Measurements from ENCODE around the gene ALKBH8. TPM values are rescaled to one million over a fixed set of nuclear protein-coding genes. Genes with fewer than 3 reads are reported as not detected.

Gene ALKBH8
- total RNA-seq, 1 experiment from 2014 or later = 9.1 TPM

DNA sequence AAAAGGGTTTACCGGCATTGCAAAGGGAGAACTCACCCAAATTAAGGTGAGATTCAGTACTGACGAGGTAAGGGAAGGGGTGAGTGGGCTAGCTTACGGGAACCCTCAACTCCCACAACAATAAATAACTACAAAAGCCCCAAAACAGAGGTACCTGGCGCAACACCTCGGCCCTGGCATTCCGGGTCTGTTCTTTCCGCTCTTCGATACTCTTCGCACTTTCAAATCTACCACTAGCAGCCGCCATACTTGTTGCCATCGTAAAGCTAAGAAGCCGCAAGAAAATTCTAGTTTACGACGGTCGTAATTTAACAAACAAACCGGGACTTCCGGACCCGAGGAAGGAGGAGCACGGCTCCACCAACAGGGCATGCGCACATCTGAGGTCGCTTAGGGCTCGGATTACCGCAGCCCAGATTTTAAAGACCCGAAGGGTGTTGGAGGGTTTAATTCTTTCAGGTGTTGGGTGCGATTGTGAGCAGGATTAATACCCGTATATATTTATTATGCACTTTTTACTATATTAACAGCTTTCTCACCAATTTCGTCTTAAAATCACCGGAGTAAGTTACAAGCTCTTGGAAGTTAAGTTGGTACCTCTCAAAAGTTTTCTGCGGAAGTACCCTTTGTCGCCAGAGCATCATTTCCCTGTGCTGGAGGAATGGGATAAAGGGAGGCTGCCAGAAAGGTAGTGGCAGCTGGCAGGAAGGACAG lies 107.8 kb downstream of the ALKBH8 start, which contains the start of gene CWF19L2:
Gene CWF19L2 (minus strand): TSS at position 268 of the 714 bp plus-strand sequence. CDS start 9 bp downstream, at position 259.
- in situ Hi-C loops (cut with HindIII; ENCODE audit: low pct_unique_long_range_greater_than_20kb, low sequenced_read_pairs) (no loop called here), intact Hi-C loops (cut with micrococcal nuclease; ENCODE audit: unreplicated experiment) (no loop called here)
- ATAC-seq (peak; percentile 100), DNase-seq (ENCODE audit: low read depth, low spot score) (peak; percentile 93)
- Histone ChIP-seq H3K36me3 (ENCODE audit: control insufficient read depth, insufficient read depth, low read length) (peaks cover 7% of the 10 kb centered on the region; the same call in 1 of the 2 replicates), H3K27me3 (ENCODE audit: control insufficient read depth, insufficient read depth, low read length) (no peaks in the 10 kb centered on the region), H3K27ac (ENCODE audit: low read length) (peak within 1 kb of the TSS; percentile 90), H3K4me1 (ENCODE audit: control insufficient read depth, insufficient read depth, low read length) (peaks cover 14% of the 10 kb centered on the region; the same call in 1 of the 2 replicates), H3K4me3 (ENCODE audit: low read depth in 2 of 2, low read length in 2 of 2) (peak within 1 kb of the TSS; percentile 72 to 100), H3K9me3 (ENCODE audit: control insufficient read depth, insufficient read depth, low read depth, low read length) (no peaks in the 10 kb centered on the region)
- BruUV-seq (replicated peaks) = no TSS peak
- TF ChIP-seq, protein P1, sequence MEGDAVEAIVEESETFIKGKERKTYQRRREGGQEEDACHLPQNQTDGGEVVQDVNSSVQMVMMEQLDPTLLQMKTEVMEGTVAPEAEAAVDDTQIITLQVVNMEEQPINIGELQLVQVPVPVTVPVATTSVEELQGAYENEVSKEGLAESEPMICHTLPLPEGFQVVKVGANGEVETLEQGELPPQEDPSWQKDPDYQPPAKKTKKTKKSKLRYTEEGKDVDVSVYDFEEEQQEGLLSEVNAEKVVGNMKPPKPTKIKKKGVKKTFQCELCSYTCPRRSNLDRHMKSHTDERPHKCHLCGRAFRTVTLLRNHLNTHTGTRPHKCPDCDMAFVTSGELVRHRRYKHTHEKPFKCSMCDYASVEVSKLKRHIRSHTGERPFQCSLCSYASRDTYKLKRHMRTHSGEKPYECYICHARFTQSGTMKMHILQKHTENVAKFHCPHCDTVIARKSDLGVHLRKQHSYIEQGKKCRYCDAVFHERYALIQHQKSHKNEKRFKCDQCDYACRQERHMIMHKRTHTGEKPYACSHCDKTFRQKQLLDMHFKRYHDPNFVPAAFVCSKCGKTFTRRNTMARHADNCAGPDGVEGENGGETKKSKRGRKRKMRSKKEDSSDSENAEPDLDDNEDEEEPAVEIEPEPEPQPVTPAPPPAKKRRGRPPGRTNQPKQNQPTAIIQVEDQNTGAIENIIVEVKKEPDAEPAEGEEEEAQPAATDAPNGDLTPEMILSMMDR (IDR thresholded peaks at IDR 0.05) = no peak
- TF ChIP-seq SIN3A (IDR thresholded peaks at IDR 0.05; ENCODE audit: borderline replicate concordance, insufficient read depth, low read depth, low read length) (peak; percentile 85; the same call in 1 of the 2 replicates), POLR2AphosphoS5 (IDR thresholded peaks at IDR 0.05; ENCODE audit: low read depth, low read length) (peak; percentile 97; the same call in 1 of the 2 replicates), TCF7L2 (IDR thresholded peaks at IDR 0.05; ENCODE audit: low read depth, low read length) (0 out of 2 replicates have a peak, but pooled peaks have one; percentile 38)
- TF ChIP-seq, protein P2, sequence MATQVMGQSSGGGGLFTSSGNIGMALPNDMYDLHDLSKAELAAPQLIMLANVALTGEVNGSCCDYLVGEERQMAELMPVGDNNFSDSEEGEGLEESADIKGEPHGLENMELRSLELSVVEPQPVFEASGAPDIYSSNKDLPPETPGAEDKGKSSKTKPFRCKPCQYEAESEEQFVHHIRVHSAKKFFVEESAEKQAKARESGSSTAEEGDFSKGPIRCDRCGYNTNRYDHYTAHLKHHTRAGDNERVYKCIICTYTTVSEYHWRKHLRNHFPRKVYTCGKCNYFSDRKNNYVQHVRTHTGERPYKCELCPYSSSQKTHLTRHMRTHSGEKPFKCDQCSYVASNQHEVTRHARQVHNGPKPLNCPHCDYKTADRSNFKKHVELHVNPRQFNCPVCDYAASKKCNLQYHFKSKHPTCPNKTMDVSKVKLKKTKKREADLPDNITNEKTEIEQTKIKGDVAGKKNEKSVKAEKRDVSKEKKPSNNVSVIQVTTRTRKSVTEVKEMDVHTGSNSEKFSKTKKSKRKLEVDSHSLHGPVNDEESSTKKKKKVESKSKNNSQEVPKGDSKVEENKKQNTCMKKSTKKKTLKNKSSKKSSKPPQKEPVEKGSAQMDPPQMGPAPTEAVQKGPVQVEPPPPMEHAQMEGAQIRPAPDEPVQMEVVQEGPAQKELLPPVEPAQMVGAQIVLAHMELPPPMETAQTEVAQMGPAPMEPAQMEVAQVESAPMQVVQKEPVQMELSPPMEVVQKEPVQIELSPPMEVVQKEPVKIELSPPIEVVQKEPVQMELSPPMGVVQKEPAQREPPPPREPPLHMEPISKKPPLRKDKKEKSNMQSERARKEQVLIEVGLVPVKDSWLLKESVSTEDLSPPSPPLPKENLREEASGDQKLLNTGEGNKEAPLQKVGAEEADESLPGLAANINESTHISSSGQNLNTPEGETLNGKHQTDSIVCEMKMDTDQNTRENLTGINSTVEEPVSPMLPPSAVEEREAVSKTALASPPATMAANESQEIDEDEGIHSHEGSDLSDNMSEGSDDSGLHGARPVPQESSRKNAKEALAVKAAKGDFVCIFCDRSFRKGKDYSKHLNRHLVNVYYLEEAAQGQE (IDR thresholded peaks at IDR 0.05; ENCODE audit: insufficient read depth in 1 of 2, low read depth in 2 of 2, low read length in 1 of 2) = peak in 1 of 2 experiments; percentile 54; a peak in 1 of 4 replicates
- CTCF ChIA-PET = no interaction called here
- POLR2A ChIA-PET = interaction anchor here (0.6 kb wide), 2 partner anchors 16 to 560 kb away, joined by 3 read pairs; no protein-coding TSS in a partner anchor

DNA sequence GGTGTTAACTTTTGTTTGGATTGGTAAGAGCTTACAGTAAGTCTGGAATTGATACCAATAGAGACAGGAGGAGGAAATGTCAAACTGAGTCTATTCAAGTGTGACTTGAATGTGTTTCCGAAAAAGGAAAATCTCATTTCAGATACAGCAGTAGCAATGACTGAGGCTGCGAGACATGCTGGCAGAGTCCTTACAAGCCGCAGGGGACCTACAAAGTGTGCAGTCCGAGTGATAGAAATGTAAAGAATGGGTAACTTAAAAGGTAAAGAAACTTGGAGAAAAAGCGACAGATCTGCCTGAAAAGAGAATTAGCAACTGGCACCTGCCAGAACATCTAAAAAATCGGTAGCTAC lies 108.4 kb downstream of the ALKBH8 start:
- H3K4me1 ChIP-seq (ENCODE audit: control insufficient read depth, insufficient read depth, low read length) = peaks cover 14% of the 10 kb centered on the region; the same call in 1 of the 2 replicates
- DNase-seq (ENCODE audit: low read depth, low spot score) = peak; percentile 12
- ATAC-seq = peak; percentile 56
- intact Hi-C loops (cut with micrococcal nuclease; ENCODE audit: unreplicated experiment) = no loop called here
- peak overlapping the region; percentile 72 to 100 for H3K4me3 ChIP-seq (ENCODE audit: low read depth in 2 of 2, low read length in 2 of 2)
- TF ChIP-seq TCF7L2 (IDR thresholded peaks at IDR 0.05; ENCODE audit: low read depth, low read length) = no peak
- TF ChIP-seq, protein P2 (IDR thresholded peaks at IDR 0.05; ENCODE audit: insufficient read depth in 1 of 2, low read depth in 2 of 2, low read length in 1 of 2) = no peak
- TF ChIP-seq, protein P1 (IDR thresholded peaks at IDR 0.05) = no peak
- no peak for TF ChIP-seq SIN3A (IDR thresholded peaks at IDR 0.05; ENCODE audit: borderline replicate concordance, insufficient read depth, low read depth, low read length)
- TF ChIP-seq POLR2AphosphoS5 (IDR thresholded peaks at IDR 0.05; ENCODE audit: low read depth, low read length) = no peak
- H3K27ac ChIP-seq (ENCODE audit: low read length) = peak overlapping the region; percentile 90
- no peaks in the 10 kb centered on the region for H3K9me3 ChIP-seq (ENCODE audit: control insufficient read depth, insufficient read depth, low read depth, low read length)
- BruUV-seq (replicated peaks) = TSS peak; percentile 90
- H3K36me3 ChIP-seq (ENCODE audit: control insufficient read depth, insufficient read depth, low read length) = peaks cover 7% of the 10 kb centered on the region; the same call in 1 of the 2 replicates
- no peaks in the 10 kb centered on the region for H3K27me3 ChIP-seq (ENCODE audit: control insufficient read depth, insufficient read depth, low read length)
- POLR2A ChIA-PET = interaction anchor here (0.6 kb wide), 1 partner anchor 17 kb away, joined by 3 read pairs; no protein-coding TSS in a partner anchor
- CTCF ChIA-PET = no interaction called here
- in situ Hi-C loops (cut with HindIII; ENCODE audit: low pct_unique_long_range_greater_than_20kb, low sequenced_read_pairs) = no loop called here

Data from Panc1 (cell line).